ENCODE data around the gene CCNI. TPM values are rescaled to one million over a fixed set of nuclear protein-coding genes. Genes with fewer than 3 reads are reported as not detected.
A peak's percentile ranks its signal among the peaks of the same experiment; 100 is the strongest.

Gene CCNI
- total RNA-seq, 1 donor from 2014 or later, result 511 TPM

- Histone ChIP-seq H3K4me3 (no peak overlapping the region), H3K9me3 (ENCODE audit: low read depth) (no peaks in the 10 kb centered on the region), H3F3A (ENCODE audit: low read depth) (peaks cover 15% of the 10 kb centered on the region), H2AFZ (replicated peaks) (no peak overlapping the region), H3K9ac (no peak overlapping the region), H3K27ac (no peak overlapping the region), H4K20me1 (ENCODE audit: low read depth) (peaks cover 17% of the 10 kb centered on the region), H3K4me2 (no peak overlapping the region), H3K4me1 (peaks cover 17% of the 10 kb centered on the region), H3K27me3 (no peaks in the 10 kb centered on the region), H3K79me2 (ENCODE audit: low read depth) (peaks cover 47% of the 10 kb centered on the region), H3K36me3 (no peaks in the 10 kb centered on the region)
- no peak for TF ChIP-seq EZH2phosphoT487 (IDR thresholded peaks at IDR 0.05)
- TF ChIP-seq CTCF (IDR thresholded peaks at IDR 0.05), result no peak
- Mint-ChIP-seq H3K9me3 (no peaks in the 10 kb centered on the region), H3K4me3 (no peak overlapping the region), H3K27me3 (ENCODE audit: insufficient read depth, low read depth) (peaks cover 6% of the 10 kb centered on the region), H3K36me3 (peaks cover 2% of the 10 kb centered on the region), H3K4me1 (peaks cover 18% of the 10 kb centered on the region), H3K27ac (no peak overlapping the region)
- no peak for DNase-seq (ENCODE audit: low spot score)
These were observed 2.6 kb upstream of the CCNI start for GRCh38 chr4:77078401-77078800.

- H3K4me1 ChIP-seq, result peaks cover 26% of the 10 kb centered on the region
- no peak for DNase-seq (ENCODE audit: low spot score)
- Mint-ChIP-seq H3K27ac (peak overlapping the region; percentile 100), H3K4me3 (peak overlapping the region; percentile 99), H3K27me3 (ENCODE audit: insufficient read depth, low read depth) (peaks cover 2% of the 10 kb centered on the region), H3K9me3 (no peaks in the 10 kb centered on the region), H3K36me3 (peaks cover 2% of the 10 kb centered on the region), H3K4me1 (peaks cover 17% of the 10 kb centered on the region)
- H3F3A ChIP-seq (ENCODE audit: low read depth), result peaks cover 15% of the 10 kb centered on the region
- peak overlapping the region; percentile 100 for H3K27ac ChIP-seq
- H4K20me1 ChIP-seq (ENCODE audit: low read depth), result peaks cover 30% of the 10 kb centered on the region
- H3K9ac ChIP-seq, result no peak overlapping the region
- H3K27me3 ChIP-seq, result no peaks in the 10 kb centered on the region
- no peak overlapping the region for H2AFZ ChIP-seq (replicated peaks)
- no peak for TF ChIP-seq EZH2phosphoT487 (IDR thresholded peaks at IDR 0.05)
- no peak for TF ChIP-seq CTCF (IDR thresholded peaks at IDR 0.05)
- no peak for TF ChIP-seq EZH2 (IDR thresholded peaks at IDR 0.05)
- H3K4me2 ChIP-seq, result peak overlapping the region; percentile 81
- H3K36me3 ChIP-seq, result no peaks in the 10 kb centered on the region
- H3K4me3 ChIP-seq, result peak overlapping the region; percentile 88
- H3K79me2 ChIP-seq (ENCODE audit: low read depth), result peaks cover 60% of the 10 kb centered on the region
- no peaks in the 10 kb centered on the region for H3K9me3 ChIP-seq (ENCODE audit: low read depth)
These were observed 1.3 kb upstream of the CCNI start for GRCh38 chr4:77076889-77077635.

GRCh38 chr4:77074981-77075855 is 571 bp downstream of the CCNI start:
- Mint-ChIP-seq H3K9me3 (no peaks in the 10 kb centered on the region), H3K36me3 (peaks cover 13% of the 10 kb centered on the region), H3K4me1 (peaks cover 29% of the 10 kb centered on the region), H3K4me3 (peak overlapping the region; percentile 99), H3K27me3 (ENCODE audit: insufficient read depth, low read depth) (peaks cover 2% of the 10 kb centered on the region), H3K27ac (peak overlapping the region; percentile 99)
- Histone ChIP-seq H2AFZ (replicated peaks) (no peak overlapping the region), H4K20me1 (ENCODE audit: low read depth) (peaks cover 49% of the 10 kb centered on the region), H3K79me2 (ENCODE audit: low read depth) (peaks cover 79% of the 10 kb centered on the region), H3K9me3 (ENCODE audit: low read depth) (no peaks in the 10 kb centered on the region), H3K9ac (peak overlapping the region; percentile 99), H3K27ac (peak overlapping the region; percentile 100), H3K4me3 (peak overlapping the region; percentile 88), H3K4me1 (peaks cover 36% of the 10 kb centered on the region), H3F3A (ENCODE audit: low read depth) (peaks cover 15% of the 10 kb centered on the region), H3K36me3 (peaks cover 7% of the 10 kb centered on the region), H3K4me2 (peak overlapping the region; percentile 81), H3K27me3 (no peaks in the 10 kb centered on the region)
- peak; percentile 80 for DNase-seq (ENCODE audit: low spot score)
- TF ChIP-seq EZH2 (IDR thresholded peaks at IDR 0.05) (no peak), CTCF (IDR thresholded peaks at IDR 0.05) (no peak), EZH2phosphoT487 (IDR thresholded peaks at IDR 0.05) (no peak)

Measured in neural progenitor cell (in vitro differentiated cells).